ENCODE results near the gene TMEM121B.

TMEM121B gene

GRCh38 chr22:17118342-17118741 is 2.8 kb downstream of the TMEM121B start:
- no peak for DNase-seq (ENCODE audit: low spot score)
- TF ChIP-seq CTCF (IDR thresholded peaks at IDR 0.05; ENCODE audit: extremely low read depth, insufficient read depth, missing control alignments): no peak
- in situ Hi-C loops (cut with MboI; ENCODE audit: low pct_unique_long_range_greater_than_20kb, low sequenced_read_pairs, unreplicated experiment): no loop called here

- TF ChIP-seq CTCF (IDR thresholded peaks at IDR 0.05; ENCODE audit: extremely low read depth, insufficient read depth, missing control alignments): no peak
- in situ Hi-C loops (cut with MboI; ENCODE audit: low pct_unique_long_range_greater_than_20kb, low sequenced_read_pairs, unreplicated experiment): no loop called here
- DNase-seq (ENCODE audit: low spot score): no peak
These were observed 3.3 kb downstream of the TMEM121B start for GRCh38 chr22:17117890-17118289.

- in situ Hi-C loops (cut with MboI; ENCODE audit: low pct_unique_long_range_greater_than_20kb, low sequenced_read_pairs, unreplicated experiment): no loop called here
- DNase-seq (ENCODE audit: low spot score): no peak
- TF ChIP-seq CTCF (IDR thresholded peaks at IDR 0.05; ENCODE audit: extremely low read depth, insufficient read depth, missing control alignments): no peak
These were observed 3.8 kb downstream of the TMEM121B start for GRCh38 chr22:17117400-17117799.

- TF ChIP-seq CTCF (IDR thresholded peaks at IDR 0.05; ENCODE audit: extremely low read depth, insufficient read depth, missing control alignments): no peak
- in situ Hi-C loops (cut with MboI; ENCODE audit: low pct_unique_long_range_greater_than_20kb, low sequenced_read_pairs, unreplicated experiment): no loop called here
- no peak for DNase-seq (ENCODE audit: low spot score)
These were observed 4.4 kb downstream of the TMEM121B start for GRCh38 chr22:17116572-17117330.

GRCh38 chr22:17115945-17116565 is 5.1 kb downstream of the TMEM121B start:
- no peak for DNase-seq (ENCODE audit: low spot score)
- no peak for TF ChIP-seq CTCF (IDR thresholded peaks at IDR 0.05; ENCODE audit: extremely low read depth, insufficient read depth, missing control alignments)
- in situ Hi-C loops (cut with MboI; ENCODE audit: low pct_unique_long_range_greater_than_20kb, low sequenced_read_pairs, unreplicated experiment): no loop called here

GRCh38 chr22:17115236-17115635 is 5.9 kb downstream of the TMEM121B start:
- DNase-seq (ENCODE audit: low spot score): no peak
- TF ChIP-seq CTCF (IDR thresholded peaks at IDR 0.05; ENCODE audit: extremely low read depth, insufficient read depth, missing control alignments): no peak
- in situ Hi-C loops (cut with MboI; ENCODE audit: low pct_unique_long_range_greater_than_20kb, low sequenced_read_pairs, unreplicated experiment): no loop called here
